Left ventricle myocardium superior (tissue), 1 donor: ENCODE results near the gene SAT2. TPM values are rescaled to one million over a fixed set of nuclear protein-coding genes. Genes with fewer than 3 reads are reported as not detected.
"Not testable (repeated sequence)": the region's sequence is repeated elsewhere in the genome, so short reads cannot be mapped to it uniquely, and the experiment has no call there.

ENCODE experiments used
- ATAC-seq: fragments of 200-7000 bp; cut with Tn5 transposase; one replicate; pipeline ENCODE4 v1.9.1; 2020; ENCODE audit warnings: mild to moderate bottlenecking, moderate library complexity
- DNase-seq: peaks from one replicate; pipeline ENCODE4 v3.0.0-alpha.2; 2020
- intact Hi-C: fragments of 100-400 bp; cut with micrococcal nuclease; formaldehyde crosslinking; loops from one replicate; pipeline ENCODE4 v1.11.0; 2022
- total RNA-seq: library from RNA; stranded (reverse); fragmentation: NEBNext Ultra II Directional; extraction: Animal tissue kit (Norgen Biotek cat#: 25700); gene quantifications from one replicate; pipeline ENCODE4 v1.2.1, GENCODE V29; 2021
- donor health status: DM: no; HTN: yes; CAD: no; lungs with severe emphysema.

Gene SAT2
- total RNA-seq, 1 donor from 2014 or later, result 74.4 TPM

GRCh38 chr17:7641635-7642034 lies 14.0 kb upstream of the SAT2 start:
- ATAC-seq, intact Hi-C loops, DNase-seq: not testable (repeated sequence)

- ATAC-seq (no peak), DNase-seq (no peak)
- intact Hi-C loops, result no loop called here
These were observed 13.2 kb upstream of the SAT2 start for GRCh38 chr17:7640783-7641182.

DNA sequence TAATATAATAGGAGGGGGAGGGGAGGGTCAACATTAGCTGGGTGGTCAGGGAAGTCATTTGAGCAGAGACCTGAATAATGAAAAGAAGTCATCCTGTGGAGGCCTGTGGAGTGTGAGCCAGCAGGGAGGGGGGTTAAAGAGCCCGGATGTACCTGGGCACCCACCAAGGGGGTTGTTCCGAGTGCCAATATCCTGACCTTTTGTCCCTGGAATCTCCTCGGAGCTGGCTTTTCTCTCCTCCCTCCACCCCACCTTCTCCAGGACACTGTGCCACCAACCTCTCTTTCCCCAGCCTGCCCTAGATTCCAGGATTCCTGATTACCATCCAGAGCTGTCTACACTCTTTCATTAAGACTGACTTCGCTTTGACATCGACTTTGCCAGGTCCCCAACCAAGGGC lies 8.5 kb upstream of the SAT2 start:
- DNase-seq (no peak), ATAC-seq (no peak)
- intact Hi-C loops, result no loop called here

DNA sequence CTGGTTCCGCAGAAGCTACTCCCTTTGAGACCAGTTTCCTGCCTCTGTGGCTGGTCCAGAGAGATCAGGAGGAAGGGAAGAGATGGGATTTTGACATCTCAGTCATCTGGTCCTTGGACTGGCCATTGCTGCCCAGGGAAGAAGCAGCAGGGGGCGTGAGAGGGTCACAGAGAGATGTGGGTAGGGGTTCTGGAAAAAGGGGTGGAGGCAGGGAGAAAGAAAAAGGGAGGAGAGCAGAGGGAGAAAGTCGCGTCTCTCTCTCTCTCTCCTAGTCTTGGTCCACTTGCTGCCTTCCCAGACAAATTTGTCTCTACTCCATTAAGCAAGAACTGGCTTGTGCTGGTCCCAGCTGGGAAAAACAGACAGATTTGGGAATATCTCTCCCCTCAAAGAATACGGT lies 6.8 kb upstream of the SAT2 start:
- intact Hi-C loops, result no loop called here
- DNase-seq, result peak; percentile 65
- ATAC-seq, result peak; percentile 59

GRCh38 chr17:7633093-7633492 lies 5.5 kb upstream of the SAT2 start:
- ATAC-seq, result no peak
- DNase-seq, result no peak
- intact Hi-C loops, result no loop called here

DNA sequence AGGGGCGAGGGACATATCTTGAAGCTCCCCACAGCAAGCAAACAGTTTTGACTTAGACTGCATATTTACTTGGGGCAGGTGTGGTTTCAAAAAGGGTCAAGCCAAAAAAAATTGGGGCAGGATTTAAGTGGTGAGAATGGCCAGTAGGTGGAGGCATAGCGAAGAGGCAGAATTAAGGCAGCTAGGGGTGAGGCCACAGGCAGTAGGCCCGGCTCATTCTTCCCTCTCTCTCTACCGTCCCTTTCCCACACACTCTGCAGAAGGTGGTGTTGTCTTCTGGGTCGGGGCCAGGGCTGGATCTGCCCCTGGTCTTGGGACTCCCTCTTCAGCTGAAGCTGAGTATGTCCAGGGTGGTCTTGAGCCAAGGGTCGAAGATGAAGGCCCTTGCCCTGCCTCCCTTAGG lies 4.9 kb upstream of the SAT2 start:
- peak; percentile 17 for ATAC-seq
- intact Hi-C loops, result no loop called here
- DNase-seq, result no peak

- DNase-seq (peak; percentile 59), ATAC-seq (no peak)
- intact Hi-C loops, result no loop called here
These were observed 4.1 kb upstream of the SAT2 start for GRCh38 chr17:7631398-7632380.

- intact Hi-C loops, result no loop called here
- ATAC-seq (no peak), DNase-seq (no peak)
These were observed 2.4 kb upstream of the SAT2 start, which contains the start of gene SHBG for GRCh38 chr17:7629939-7630571. Gene SHBG (plus strand): TSS chr17:7630135. CDS start chr17:7630173, 38 bp downstream.

GRCh38 chr17:7626956-7627249 lies 718 bp downstream of the SAT2 start:
- peak; percentile 1 for ATAC-seq
- intact Hi-C loops, result no loop called here
- DNase-seq, result no peak

DNA sequence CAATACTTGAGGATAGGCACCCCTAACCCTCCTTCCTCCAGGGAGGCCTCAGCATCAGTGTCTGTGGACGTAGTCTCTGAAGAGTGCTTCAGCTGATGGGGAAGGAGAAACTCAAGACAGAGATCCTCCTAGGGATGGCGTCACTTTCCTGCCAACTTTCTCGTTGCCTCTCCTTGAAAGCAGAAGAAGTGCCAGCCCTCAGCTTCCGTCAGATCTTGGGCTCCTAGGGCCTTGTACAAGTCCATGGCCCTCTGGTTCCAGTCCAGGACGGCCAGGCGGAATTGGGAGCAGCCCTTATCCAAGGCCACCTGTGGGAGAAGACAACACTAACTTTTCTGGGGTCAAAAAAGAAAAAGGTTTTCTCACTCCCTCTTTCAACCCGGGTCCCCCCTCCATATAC lies 1.3 kb downstream of the SAT2 start:
- ATAC-seq, result no peak
- no peak for DNase-seq
- intact Hi-C loops, result no loop called here

GRCh38 chr17:7625749-7626148 lies 1.9 kb downstream of the SAT2 start:
- intact Hi-C loops, DNase-seq, ATAC-seq: not testable (repeated sequence)

- intact Hi-C loops, result no loop called here
- no peak for ATAC-seq
- no peak for DNase-seq
These were observed 4.0 kb downstream of the SAT2 start for GRCh38 chr17:7623661-7624060.

- ATAC-seq, result no peak
- DNase-seq, result no peak
- intact Hi-C loops, result no loop called here
These were observed 6.8 kb downstream of the SAT2 start for GRCh38 chr17:7620835-7621234.

- DNase-seq (no peak), ATAC-seq (no peak)
- intact Hi-C loops, result no loop called here
These were observed 9.0 kb downstream of the SAT2 start for GRCh38 chr17:7618608-7619007.

GRCh38 chr17:7615265-7615747 lies 12.3 kb downstream of the SAT2 start:
- intact Hi-C loops, result no loop called here
- DNase-seq (no peak), ATAC-seq (no peak)

DNA sequence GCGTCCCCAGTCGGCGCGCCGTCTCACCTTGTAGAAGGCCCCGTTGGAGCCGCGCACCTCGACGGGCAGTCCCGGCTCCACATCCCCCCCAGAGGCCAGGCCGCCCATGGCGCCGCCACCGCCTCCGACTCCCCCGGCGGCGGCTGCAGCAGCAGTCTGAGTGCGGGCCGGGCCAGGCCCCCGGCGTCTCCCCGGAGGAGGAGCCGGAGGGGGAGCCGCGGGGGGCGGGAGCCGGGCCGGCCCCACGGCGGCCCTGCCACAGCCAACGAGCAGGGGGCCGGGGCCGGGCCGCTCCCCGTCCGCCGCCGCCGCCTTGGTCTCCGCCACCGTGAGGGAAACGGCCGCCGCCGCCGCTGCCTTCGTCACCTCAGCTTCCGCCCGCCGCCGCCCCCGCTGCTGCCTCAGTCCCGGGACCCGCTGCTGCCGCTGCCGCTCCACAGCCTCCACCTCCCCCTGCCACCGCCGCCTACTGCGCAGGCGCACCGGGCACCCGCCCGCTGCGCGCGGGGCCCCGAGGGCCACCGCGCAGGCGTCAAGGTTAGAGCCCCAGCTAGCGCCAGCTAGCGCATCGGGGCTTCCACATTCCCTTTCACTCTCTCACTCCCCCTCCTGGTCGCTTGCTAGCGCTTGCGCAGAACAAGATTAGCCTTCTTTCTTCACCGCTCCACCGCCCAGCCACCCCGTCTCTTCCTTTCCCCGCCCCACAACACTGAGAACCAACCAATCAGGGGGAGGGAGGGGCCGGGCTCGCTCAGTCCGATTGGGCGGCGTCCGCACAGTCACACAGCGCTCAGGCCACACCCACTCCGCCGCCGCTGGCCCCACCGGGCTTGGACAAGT lies 13.0 kb downstream of the SAT2 start, which contains the start of gene FXR2:
Gene FXR2 (minus strand): TSS at position 473 of the 840 bp plus-strand sequence. CDS start 365 bp downstream, at position 108.
- DNase-seq (peak; percentile 100), ATAC-seq (peak; percentile 96)
- intact Hi-C loops, result no loop called here

- no peak for ATAC-seq
- intact Hi-C loops, result no loop called here
These were observed 13.7 kb downstream of the SAT2 start for GRCh38 chr17:7613769-7614424.

DNA sequence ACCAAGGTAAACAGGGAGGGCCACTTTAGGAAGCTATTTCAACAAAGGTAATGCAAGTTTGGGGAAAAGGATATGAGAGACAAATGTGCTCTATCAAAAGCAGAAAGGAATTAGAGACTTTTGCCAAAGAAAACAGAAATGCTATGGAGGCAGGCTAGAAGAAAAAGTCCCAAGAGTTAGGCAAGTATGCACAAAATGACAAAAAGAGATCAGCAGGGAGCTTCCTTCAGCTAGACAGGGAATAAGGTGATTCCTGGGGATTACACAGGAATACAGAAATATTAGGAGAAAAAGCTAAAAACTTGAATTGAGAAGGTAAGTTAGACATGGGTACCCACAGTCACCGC lies 15.4 kb downstream of the SAT2 start:
- ATAC-seq (no peak), DNase-seq (no peak)
- intact Hi-C loops, result no loop called here

More at GRCh38 chr17:7613769-7614424, 13.7 kb downstream of the SAT2 start:
- no peak for DNase-seq
